Stimulated activated CD4-positive, alpha-beta T cell treated with anti-CD3 and anti-CD28 coated beads, TNF-alpha, amount 100 ng/mL, for 4 hours (primary cell): ENCODE results near the gene NANOGP8.
"Not testable (repeated sequence)": the region's sequence is repeated elsewhere in the genome, so short reads cannot be mapped to it uniquely, and the experiment has no call there.

Source experiments
- DNase-seq, 3 experiments: peaks; one replicate each; pipeline ENCODE4 v3.0.0-alpha.2; 2020; ENCODE audit warnings: low read depth in 3 of 3

Gene NANOGP8

GRCh38 chr15:35085176-35085919, at the start of gene NANOGP8:
TSS of gene NANOGP8 (minus strand) at chr15:35085295. CDS start at chr15:35085110, 185 bp downstream.
- not testable (repeated sequence) for DNase-seq

GRCh38 chr15:35134299-35134698, 49.2 kb upstream of the NANOGP8 start:
- DNase-seq = no peak

- no peak for DNase-seq
Measured at GRCh38 chr15:35130245-35130644, 45.1 kb upstream of the NANOGP8 start.

- no peak for DNase-seq
Measured at GRCh38 chr15:35129361-35129760, 44.3 kb upstream of the NANOGP8 start.

- no peak for DNase-seq
Measured at GRCh38 chr15:35127717-35128116, 42.6 kb upstream of the NANOGP8 start.

- no peak for DNase-seq
Measured at GRCh38 chr15:35126236-35126635, 41.1 kb upstream of the NANOGP8 start.

GRCh38 chr15:35123743-35124142, 38.6 kb upstream of the NANOGP8 start:
- no peak for DNase-seq

- DNase-seq = no peak
Measured at GRCh38 chr15:35121611-35122359, 36.7 kb upstream of the NANOGP8 start.

GRCh38 chr15:35120173-35120572, 35.1 kb upstream of the NANOGP8 start:
- DNase-seq = no peak

- DNase-seq = no peak
Measured at GRCh38 chr15:35118960-35119359, 33.9 kb upstream of the NANOGP8 start.

- DNase-seq = no peak
Measured at GRCh38 chr15:35117543-35118265, 32.6 kb upstream of the NANOGP8 start.

- no peak for DNase-seq
Measured at GRCh38 chr15:35115155-35115725, 30.1 kb upstream of the NANOGP8 start.

- DNase-seq = no peak
Measured at GRCh38 chr15:35112346-35112745, 27.3 kb upstream of the NANOGP8 start.

- no peak for DNase-seq
Measured at GRCh38 chr15:35111861-35112260, 26.8 kb upstream of the NANOGP8 start.

- DNase-seq = no peak
Measured at GRCh38 chr15:35108453-35108852, 23.4 kb upstream of the NANOGP8 start.

- DNase-seq = no peak
Measured at GRCh38 chr15:35107561-35107960, 22.5 kb upstream of the NANOGP8 start.

GRCh38 chr15:35107122-35107521, 22.0 kb upstream of the NANOGP8 start:
- no peak for DNase-seq

GRCh38 chr15:35104526-35105147, 19.5 kb upstream of the NANOGP8 start:
- no peak for DNase-seq

- no peak for DNase-seq
Measured at GRCh38 chr15:35102186-35102585, 17.1 kb upstream of the NANOGP8 start.

GRCh38 chr15:35101335-35101734, 16.2 kb upstream of the NANOGP8 start:
- DNase-seq = no peak

- no peak for DNase-seq
Measured at GRCh38 chr15:35098737-35099136, 13.6 kb upstream of the NANOGP8 start.

- no peak for DNase-seq
Measured at GRCh38 chr15:35095941-35096340, 10.8 kb upstream of the NANOGP8 start.
